GM12874 (cell line): Measurements from ENCODE around the gene CAGE1.

Experiments
- TF ChIP-seq, protein P1 (sequence below): IDR thresholded peaks from 2 replicates; pipeline ENCODE4 v1.5.1; 2011; ENCODE audit warnings: low read depth, mild to moderate bottlenecking, control low read depth, low read length, moderate library complexity; ENCODE audit not compliant: insufficient read depth

Gene CAGE1

GRCh38 chr6:7418238-7418905 is 28.8 kb upstream of the CAGE1 start:
- TF ChIP-seq, protein P1, sequence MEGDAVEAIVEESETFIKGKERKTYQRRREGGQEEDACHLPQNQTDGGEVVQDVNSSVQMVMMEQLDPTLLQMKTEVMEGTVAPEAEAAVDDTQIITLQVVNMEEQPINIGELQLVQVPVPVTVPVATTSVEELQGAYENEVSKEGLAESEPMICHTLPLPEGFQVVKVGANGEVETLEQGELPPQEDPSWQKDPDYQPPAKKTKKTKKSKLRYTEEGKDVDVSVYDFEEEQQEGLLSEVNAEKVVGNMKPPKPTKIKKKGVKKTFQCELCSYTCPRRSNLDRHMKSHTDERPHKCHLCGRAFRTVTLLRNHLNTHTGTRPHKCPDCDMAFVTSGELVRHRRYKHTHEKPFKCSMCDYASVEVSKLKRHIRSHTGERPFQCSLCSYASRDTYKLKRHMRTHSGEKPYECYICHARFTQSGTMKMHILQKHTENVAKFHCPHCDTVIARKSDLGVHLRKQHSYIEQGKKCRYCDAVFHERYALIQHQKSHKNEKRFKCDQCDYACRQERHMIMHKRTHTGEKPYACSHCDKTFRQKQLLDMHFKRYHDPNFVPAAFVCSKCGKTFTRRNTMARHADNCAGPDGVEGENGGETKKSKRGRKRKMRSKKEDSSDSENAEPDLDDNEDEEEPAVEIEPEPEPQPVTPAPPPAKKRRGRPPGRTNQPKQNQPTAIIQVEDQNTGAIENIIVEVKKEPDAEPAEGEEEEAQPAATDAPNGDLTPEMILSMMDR = no peak

- TF ChIP-seq, protein P1 = no peak
Measured at GRCh38 chr6:7417684-7418083, 28.1 kb upstream of the CAGE1 start.

DNA sequence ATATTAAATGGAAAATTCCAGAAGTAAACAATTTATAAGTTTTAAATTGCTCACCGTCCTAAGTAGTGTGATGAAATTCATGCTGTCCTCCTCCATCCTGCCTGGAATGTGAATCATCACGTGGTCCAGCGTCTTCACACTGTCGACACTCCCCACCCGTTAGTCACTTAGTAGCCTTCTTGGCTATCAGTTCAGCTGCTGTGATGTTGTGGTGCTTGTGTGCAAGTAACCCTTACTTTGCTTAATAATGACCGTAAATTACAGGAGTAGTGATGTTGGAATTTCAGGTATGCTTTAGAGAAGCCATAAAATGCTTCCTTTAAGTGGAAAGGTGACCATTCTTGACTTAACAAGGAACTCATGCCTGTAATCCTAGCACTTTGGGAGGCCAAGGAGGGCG is 25.3 kb upstream of the CAGE1 start:
- TF ChIP-seq, protein P1 = no peak

GRCh38 chr6:7413151-7413823 is 23.7 kb upstream of the CAGE1 start:
- TF ChIP-seq, protein P1 = no peak

DNA sequence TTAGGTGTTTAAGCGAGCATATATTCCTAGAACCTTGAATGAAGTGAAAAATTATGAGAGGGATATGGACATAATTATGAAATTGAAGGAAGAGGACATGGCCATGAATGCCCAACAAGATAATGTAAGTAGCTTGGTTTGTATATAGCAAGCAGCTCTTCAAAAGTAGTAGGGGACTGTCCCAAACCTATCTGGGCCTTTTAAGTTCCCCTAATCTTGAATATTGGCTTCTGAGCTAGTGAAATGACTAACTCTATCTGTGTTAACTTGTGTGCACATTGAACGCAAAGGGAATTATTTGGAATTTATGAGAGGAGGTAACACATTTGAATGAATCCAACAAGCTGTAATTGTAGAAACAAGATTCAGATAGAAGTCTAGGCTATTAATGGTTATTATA is 21.8 kb upstream of the CAGE1 start:
- TF ChIP-seq, protein P1 = no peak

- TF ChIP-seq, protein P1 = no peak
Measured at GRCh38 chr6:7410851-7411250, 21.3 kb upstream of the CAGE1 start.

DNA sequence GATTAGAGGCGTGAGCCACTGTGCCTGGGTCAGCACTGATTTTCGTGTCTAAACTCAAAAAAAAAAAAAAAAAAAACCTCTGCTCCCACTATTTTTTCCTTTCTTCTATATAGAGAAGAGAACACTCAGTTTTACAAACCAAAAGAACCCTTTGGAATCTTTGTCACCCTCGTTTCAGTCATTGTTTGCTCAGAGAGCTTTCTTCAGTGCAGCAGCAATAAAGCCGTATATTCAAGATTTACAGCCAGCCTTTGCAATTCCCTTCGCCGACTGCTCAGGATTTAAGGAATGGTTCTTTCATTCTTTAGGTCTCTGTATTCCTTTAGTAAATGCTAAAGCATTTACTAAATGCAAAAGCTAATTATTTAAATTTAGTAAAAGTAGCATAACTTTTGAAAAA is 20.2 kb upstream of the CAGE1 start:
- TF ChIP-seq, protein P1 = no peak
